AML-193 (cell line): ENCODE data around the gene CKAP2L.

Experiments used
- DNase-seq, 2 experiments: peaks; one replicate each; lab custom pipeline; 2025; lab: John Stamatoyannopoulos, UW

The CKAP2L gene

GRCh38 chr2:112762276-112762675, 2.1 kb downstream of the CKAP2L start:
- no peak for DNase-seq

- DNase-seq = no peak
Measured at GRCh38 chr2:112760149-112760548, 4.3 kb downstream of the CKAP2L start.

GRCh38 chr2:112758711-112759110, 5.7 kb downstream of the CKAP2L start:
- no peak for DNase-seq

- DNase-seq = peak; percentile 26 to 28
Measured at GRCh38 chr2:112757265-112757664, 7.1 kb downstream of the CKAP2L start.

GRCh38 chr2:112756207-112756606, 8.2 kb downstream of the CKAP2L start:
- no peak for DNase-seq

GRCh38 chr2:112755444-112755843, 9.0 kb downstream of the CKAP2L start:
- no peak for DNase-seq

- DNase-seq = peak; percentile 52 to 68
Measured at GRCh38 chr2:112754564-112754963, 9.8 kb downstream of the CKAP2L start.

- DNase-seq = no peak
Measured at GRCh38 chr2:112752667-112753066, 11.7 kb downstream of the CKAP2L start.

- no peak for DNase-seq
Measured at GRCh38 chr2:112751451-112752197, 12.8 kb downstream of the CKAP2L start.

GRCh38 chr2:112750560-112750843, 13.9 kb downstream of the CKAP2L start:
- DNase-seq = no peak

GRCh38 chr2:112749755-112750559, 14.5 kb downstream of the CKAP2L start:
- DNase-seq = peak; percentile 82 to 84

- no peak for DNase-seq
Measured at GRCh38 chr2:112740527-112740926, 23.9 kb downstream of the CKAP2L start.

- DNase-seq = no peak
Measured at GRCh38 chr2:112737542-112738232, 26.7 kb downstream of the CKAP2L start.

- DNase-seq = no peak
Measured at GRCh38 chr2:112733871-112734270, 30.5 kb downstream of the CKAP2L start.

- no peak for DNase-seq
Measured at GRCh38 chr2:112733456-112733855, 31.0 kb downstream of the CKAP2L start.

GRCh38 chr2:112731479-112731878, 32.9 kb downstream of the CKAP2L start:
- no peak for DNase-seq

- DNase-seq = no peak
Measured at GRCh38 chr2:112730791-112731190, 33.6 kb downstream of the CKAP2L start.

GRCh38 chr2:112730216-112730615, 34.2 kb downstream of the CKAP2L start:
- no peak for DNase-seq

GRCh38 chr2:112728378-112729175, 35.8 kb downstream of the CKAP2L start:
- DNase-seq = no peak

GRCh38 chr2:112728029-112728362, 36.4 kb downstream of the CKAP2L start:
- DNase-seq = no peak

GRCh38 chr2:112727276-112728028, 37.0 kb downstream of the CKAP2L start:
- no peak for DNase-seq
